DOHH2 (cell line): ENCODE results near the gene AHCTF1.

Experiments used
- H3F3A ChIP-seq: fragments of 200-600 bp; sonication (generic), shearing (Covaris generic); 2 replicates; pipeline ENCODE4 v1.6.0; 2016; ENCODE audit warnings: antibody characterized with exemption, mild to moderate bottlenecking; ENCODE audit not compliant: control insufficient read depth, insufficient read depth
- H3K27ac ChIP-seq: fragments of 200-600 bp; sonication (generic); 2 replicates; pipeline ENCODE4 v1.5.1; 2014; ENCODE audit warnings: low read depth, mild to moderate bottlenecking, low read length, moderate library complexity
- H3K27me3 ChIP-seq: fragments of 200-600 bp; sonication (generic); 2 replicates; pipeline ENCODE4 v1.6.1; 2014; ENCODE audit warnings: mild to moderate bottlenecking, low read length, mixed read lengths; ENCODE audit not compliant: control insufficient read depth
- H3K36me3 ChIP-seq: fragments of 200-600 bp; sonication (generic); 2 replicates; pipeline ENCODE4 v1.6.1; 2014; ENCODE audit warnings: mild to moderate bottlenecking, low read length, moderate library complexity, mixed read lengths; ENCODE audit not compliant: control insufficient read depth
- H3K4me1 ChIP-seq: fragments of 200-600 bp; sonication (generic); 2 replicates; pipeline ENCODE4 v1.6.1; 2014; ENCODE audit warnings: mild to moderate bottlenecking, low read length, mixed read lengths; ENCODE audit not compliant: control insufficient read depth
- H3K4me2 ChIP-seq: fragments of 200-600 bp; sonication (generic); 2 replicates; pipeline ENCODE4 v1.6.0; 2014; ENCODE audit warnings: mild to moderate bottlenecking, low read length, moderate library complexity
- H3K4me3 ChIP-seq: fragments of 200-600 bp; sonication (generic); 2 replicates; pipeline ENCODE4 v1.5.1; 2014; ENCODE audit warnings: mild to moderate bottlenecking, low read length, mixed read lengths
- H3K79me2 ChIP-seq: fragments of 200-600 bp; sonication (generic); 2 replicates; pipeline ENCODE4 v1.6.1; 2014; ENCODE audit warnings: mild to moderate bottlenecking, low read length, mixed read lengths; ENCODE audit not compliant: control insufficient read depth
- H3K9me2 ChIP-seq: fragments of 200-600 bp; sonication (generic); replicated peaks from 2 replicates; pipeline ENCODE4 v1.6.1; 2014; ENCODE audit warnings: mild to moderate bottlenecking, low read length, mixed read lengths; ENCODE audit not compliant: control insufficient read depth
- H3K9me3 ChIP-seq: fragments of 200-600 bp; sonication (generic); 2 replicates; pipeline ENCODE4 v1.6.1; 2014; ENCODE audit warnings: antibody characterized with exemption, low read length, mixed read lengths; ENCODE audit not compliant: control insufficient read depth, insufficient read depth
- H4K20me1 ChIP-seq: fragments of 200-600 bp; sonication (generic); 2 replicates; pipeline ENCODE4 v1.6.0; 2014; ENCODE audit warnings: low read depth, mild to moderate bottlenecking, antibody characterized with exemption, low read length, moderate library complexity; ENCODE audit not compliant: control insufficient read depth, insufficient read depth
- EZH2phosphoT487 ChIP-seq: fragments of 200-600 bp; sonication (generic); IDR thresholded peaks from 2 replicates; pipeline ENCODE4 v1.6.1; 2017; ENCODE audit warnings: borderline replicate concordance, mild to moderate bottlenecking, antibody characterized with exemption, low read length, moderate library complexity, mixed read lengths
- TF ChIP-seq, protein P1 (sequence below): fragments of 200-600 bp; sonication (generic); IDR thresholded peaks from one replicate; pipeline ENCODE4 v1.5.1; 2014; ENCODE audit warnings: antibody characterized with exemption, mild to moderate bottlenecking, low read depth, low read length; ENCODE audit not compliant: poor library complexity, severe bottlenecking

The AHCTF1 gene

DNA sequence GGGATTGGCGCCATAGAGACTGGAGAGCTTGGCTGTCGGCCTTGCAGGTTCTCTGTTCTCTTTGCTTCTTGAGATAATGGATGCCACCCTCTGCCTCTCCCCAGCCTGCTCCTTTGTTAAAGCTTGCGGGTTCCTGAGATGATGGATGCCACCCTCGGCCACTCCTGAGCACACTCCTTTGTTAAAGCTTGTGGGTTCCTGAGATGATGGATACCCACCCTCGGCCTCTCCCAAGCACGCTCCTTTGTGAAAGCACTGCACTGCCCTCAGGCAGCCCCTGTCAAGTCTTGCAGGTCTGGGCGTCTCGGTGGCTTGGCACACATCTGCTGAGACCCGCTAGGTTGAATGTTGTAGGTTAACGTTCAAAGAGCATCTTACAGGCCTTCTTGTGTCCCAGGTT, 131.0 kb downstream of the AHCTF1 start:
- no peaks in the 10 kb centered on the region for H3F3A ChIP-seq
- no peak overlapping the region for H3K4me3 ChIP-seq
- no peaks in the 10 kb centered on the region for H3K4me1 ChIP-seq
- H4K20me1 ChIP-seq, result no peaks in the 10 kb centered on the region
- H3K9me3 ChIP-seq, result no peaks in the 10 kb centered on the region
- no peaks in the 10 kb centered on the region for H3K9me2 ChIP-seq
- H3K27me3 ChIP-seq, result no peaks in the 10 kb centered on the region
- no peaks in the 10 kb centered on the region for H3K36me3 ChIP-seq
- no peak overlapping the region for H3K4me2 ChIP-seq
- no peaks in the 10 kb centered on the region for H3K79me2 ChIP-seq
- no peak overlapping the region for H3K27ac ChIP-seq
- TF ChIP-seq, protein P1, sequence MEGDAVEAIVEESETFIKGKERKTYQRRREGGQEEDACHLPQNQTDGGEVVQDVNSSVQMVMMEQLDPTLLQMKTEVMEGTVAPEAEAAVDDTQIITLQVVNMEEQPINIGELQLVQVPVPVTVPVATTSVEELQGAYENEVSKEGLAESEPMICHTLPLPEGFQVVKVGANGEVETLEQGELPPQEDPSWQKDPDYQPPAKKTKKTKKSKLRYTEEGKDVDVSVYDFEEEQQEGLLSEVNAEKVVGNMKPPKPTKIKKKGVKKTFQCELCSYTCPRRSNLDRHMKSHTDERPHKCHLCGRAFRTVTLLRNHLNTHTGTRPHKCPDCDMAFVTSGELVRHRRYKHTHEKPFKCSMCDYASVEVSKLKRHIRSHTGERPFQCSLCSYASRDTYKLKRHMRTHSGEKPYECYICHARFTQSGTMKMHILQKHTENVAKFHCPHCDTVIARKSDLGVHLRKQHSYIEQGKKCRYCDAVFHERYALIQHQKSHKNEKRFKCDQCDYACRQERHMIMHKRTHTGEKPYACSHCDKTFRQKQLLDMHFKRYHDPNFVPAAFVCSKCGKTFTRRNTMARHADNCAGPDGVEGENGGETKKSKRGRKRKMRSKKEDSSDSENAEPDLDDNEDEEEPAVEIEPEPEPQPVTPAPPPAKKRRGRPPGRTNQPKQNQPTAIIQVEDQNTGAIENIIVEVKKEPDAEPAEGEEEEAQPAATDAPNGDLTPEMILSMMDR, result no peak
- TF ChIP-seq EZH2phosphoT487, result no peak

DNA sequence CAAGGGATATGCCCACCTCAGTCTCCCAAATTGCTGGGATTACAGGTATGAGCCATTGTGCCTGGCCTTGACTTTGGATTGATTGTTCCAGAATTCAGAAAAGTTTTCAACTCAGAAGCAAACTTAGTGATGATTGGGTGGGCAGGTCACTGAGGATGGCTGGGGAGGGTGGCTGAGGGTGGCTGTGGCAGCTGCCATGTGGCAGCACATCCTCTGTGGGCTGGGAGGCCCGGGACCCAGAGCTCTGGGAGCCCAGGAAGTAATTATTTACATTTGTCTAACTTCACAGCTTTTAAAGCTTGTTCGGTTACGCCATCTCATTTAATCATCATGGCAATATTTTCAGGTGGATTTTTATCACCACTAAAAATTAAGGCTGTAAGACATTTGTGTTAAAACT, 131.4 kb downstream of the AHCTF1 start:
- no peaks in the 10 kb centered on the region for H3K9me3 ChIP-seq
- H3K27ac ChIP-seq, result no peak overlapping the region
- no peak overlapping the region for H3K4me3 ChIP-seq
- H3K4me1 ChIP-seq, result no peaks in the 10 kb centered on the region
- H3K9me2 ChIP-seq, result no peaks in the 10 kb centered on the region
- no peaks in the 10 kb centered on the region for H3K36me3 ChIP-seq
- H3K4me2 ChIP-seq, result no peak overlapping the region
- no peaks in the 10 kb centered on the region for H3K27me3 ChIP-seq
- H4K20me1 ChIP-seq, result no peaks in the 10 kb centered on the region
- H3K79me2 ChIP-seq, result no peaks in the 10 kb centered on the region
- TF ChIP-seq EZH2phosphoT487, result no peak
- TF ChIP-seq, protein P1, result no peak
- no peaks in the 10 kb centered on the region for H3F3A ChIP-seq

DNA sequence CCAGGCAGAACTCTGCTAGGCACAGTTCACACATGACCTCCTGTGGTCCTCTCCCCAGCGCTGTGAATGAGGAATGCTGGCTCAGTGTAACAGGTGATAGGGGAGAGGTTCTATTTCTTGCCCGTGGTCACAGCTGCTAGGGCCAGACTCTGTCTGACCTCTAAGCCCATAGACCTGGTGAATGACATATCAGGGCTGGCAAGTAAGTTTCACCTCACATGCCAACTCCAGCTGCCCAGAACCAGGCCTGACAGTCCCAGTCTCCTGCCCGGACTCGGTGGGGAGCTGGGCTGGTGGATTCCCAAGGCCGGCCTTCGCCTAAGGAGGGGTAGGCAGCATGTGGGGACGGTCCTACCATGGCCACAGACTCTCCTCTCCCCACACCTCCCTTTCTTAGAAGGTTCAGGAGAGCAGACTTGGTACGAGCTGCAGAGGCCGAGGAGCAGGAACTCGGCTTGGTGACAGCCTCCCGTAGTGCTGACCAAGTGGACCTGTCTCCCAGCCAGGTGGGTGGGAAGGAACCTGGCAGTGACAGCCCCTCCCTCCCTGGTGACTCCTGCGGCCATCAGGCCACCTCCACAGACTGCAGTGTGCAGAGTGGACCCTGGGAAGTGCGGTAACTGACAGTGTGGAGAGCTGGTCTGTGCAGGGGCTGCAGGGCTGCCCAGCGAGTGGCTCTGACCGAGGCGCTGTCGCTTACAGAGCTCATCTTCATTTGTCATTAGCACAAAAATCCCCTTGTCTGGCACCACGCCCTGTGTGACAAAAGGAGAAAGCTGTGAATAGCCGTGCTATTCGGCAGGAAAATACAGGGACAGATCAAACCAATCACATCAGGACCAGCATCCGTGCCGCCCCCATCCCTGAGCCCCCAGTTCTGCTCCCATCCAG, 132.9 kb downstream of the AHCTF1 start:
- Histone ChIP-seq H4K20me1 (no peaks in the 10 kb centered on the region), H3K27me3 (no peaks in the 10 kb centered on the region), H3F3A (no peaks in the 10 kb centered on the region), H3K27ac (no peak overlapping the region), H3K79me2 (no peaks in the 10 kb centered on the region), H3K4me1 (no peaks in the 10 kb centered on the region), H3K4me2 (no peak overlapping the region), H3K9me3 (no peaks in the 10 kb centered on the region), H3K4me3 (no peak overlapping the region), H3K9me2 (no peaks in the 10 kb centered on the region), H3K36me3 (no peaks in the 10 kb centered on the region)
- TF ChIP-seq, protein P1, result no peak
- no peak for TF ChIP-seq EZH2phosphoT487
